HG03460 (cell line): ENCODE measurements around the gene AIFM1.

Source experiments
- ATAC-seq: cut with Tn5 transposase; IDR thresholded peaks from one replicate; pipeline ENCODE4 v1.9.1; 2021; ENCODE audit not compliant: unreplicated experiment

The AIFM1 gene

GRCh38 chrX:130165703-130166502, at the start of gene AIFM1:
Gene AIFM1, minus strand, starts transcription at chrX:130165841. Its CDS starts 185 bp downstream, at chrX:130165656.
- ATAC-seq, result peak; percentile 90

GRCh38 chrX:130213376-130213775, 47.7 kb upstream of the AIFM1 start:
- ATAC-seq, result no peak

DNA sequence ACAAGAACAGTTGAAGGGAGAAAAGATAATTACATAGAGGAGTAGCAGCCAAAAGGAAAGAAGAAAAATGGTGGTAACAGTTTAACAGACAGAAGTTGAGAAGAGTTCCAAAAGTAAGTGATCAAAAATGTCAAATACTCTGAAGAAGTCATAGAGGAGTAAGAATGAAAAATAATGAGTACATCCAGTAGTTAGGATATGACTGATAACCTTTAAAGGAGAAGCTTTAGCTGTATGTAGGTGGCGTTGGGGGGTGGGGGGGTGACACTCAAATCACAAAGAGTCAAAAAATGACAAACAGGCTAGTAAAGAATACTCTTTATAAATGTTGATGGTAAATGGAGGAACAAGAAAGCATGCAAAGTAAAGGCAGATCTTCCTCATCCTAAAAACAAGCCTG, 46.7 kb upstream of the AIFM1 start:
- ATAC-seq, result no peak

DNA sequence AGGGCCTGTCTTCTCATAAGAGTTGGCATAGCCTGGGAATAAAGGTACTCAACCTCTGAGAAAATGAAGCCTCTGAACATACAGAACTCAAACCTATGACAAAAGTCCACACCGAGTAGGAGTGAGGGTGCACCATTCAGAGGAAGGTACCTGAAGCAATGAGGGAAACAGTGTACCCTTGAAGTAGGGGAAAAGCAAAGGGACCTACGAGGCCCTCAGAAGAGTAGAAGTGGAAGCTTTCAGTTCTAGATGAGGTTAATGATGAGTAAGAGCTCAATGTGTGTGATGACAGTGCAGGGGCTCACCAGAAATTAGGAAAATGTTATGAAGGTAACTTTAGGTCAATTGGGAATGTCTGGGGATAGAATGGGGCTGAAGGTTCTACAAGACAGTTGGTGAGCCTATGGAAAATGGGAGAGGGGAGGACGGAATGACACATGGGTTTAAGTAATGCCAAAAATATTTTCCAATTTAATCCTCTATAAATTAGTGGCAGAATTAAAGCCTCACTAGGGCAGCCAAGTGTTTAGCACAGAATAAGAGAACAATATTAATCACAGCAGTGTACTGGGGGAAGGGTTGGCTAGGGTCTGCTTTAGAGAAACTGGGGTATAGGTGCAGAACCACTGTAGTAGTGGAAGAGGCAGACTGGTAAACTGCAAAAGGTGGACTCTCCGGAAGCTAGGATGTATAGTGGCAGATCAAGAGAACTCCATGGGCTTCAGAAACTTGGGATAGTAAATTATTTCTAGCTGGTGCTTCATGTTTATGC, 46.0 kb upstream of the AIFM1 start:
- no peak for ATAC-seq

- no peak for ATAC-seq
Observed at GRCh38 chrX:130204647-130205046, 39.0 kb upstream of the AIFM1 start.

DNA sequence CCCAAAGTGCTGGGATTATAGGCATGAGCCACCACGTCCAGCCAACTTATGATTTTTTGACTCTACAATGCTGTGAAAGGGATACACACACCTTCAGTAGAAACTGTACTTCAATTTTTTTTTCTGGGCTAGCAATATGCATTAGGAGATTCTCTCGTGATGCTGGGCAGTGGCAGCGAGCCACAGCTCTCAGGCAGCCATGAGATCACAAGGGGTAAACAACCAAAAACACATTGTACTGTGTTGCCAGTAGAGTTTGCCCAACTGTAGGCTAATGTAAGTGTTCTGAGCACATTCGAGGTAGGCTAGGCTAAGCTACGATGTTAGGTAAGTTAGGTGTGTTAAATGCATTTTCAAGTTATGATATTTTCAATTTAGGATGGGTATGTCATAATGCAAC, 31.8 kb upstream of the AIFM1 start:
- no peak for ATAC-seq

DNA sequence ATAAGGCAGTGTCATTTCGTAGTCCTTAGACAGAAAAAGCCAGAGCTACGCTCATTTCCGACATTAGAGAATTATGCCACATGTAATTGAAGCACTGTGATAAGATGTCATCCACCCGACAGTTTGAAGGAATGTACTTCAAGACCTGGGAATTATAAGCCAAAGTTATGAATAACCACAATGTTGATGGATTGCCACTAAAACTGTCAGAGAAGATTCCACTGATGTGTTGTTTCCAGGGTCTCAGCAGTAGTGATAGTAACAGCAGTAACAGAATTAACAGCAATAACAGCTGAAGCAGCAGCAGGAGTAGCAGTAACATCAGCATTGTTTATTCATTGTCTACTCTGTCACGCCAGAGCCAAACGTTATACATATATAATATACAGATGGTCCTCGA, 30.8 kb upstream of the AIFM1 start:
- ATAC-seq, result no peak

- ATAC-seq, result no peak
Observed at GRCh38 chrX:130190801-130191200, 25.2 kb upstream of the AIFM1 start.

GRCh38 chrX:130186651-130187050, 21.0 kb upstream of the AIFM1 start:
- ATAC-seq, result no peak

- no peak for ATAC-seq
Observed at GRCh38 chrX:130184857-130185256, 19.2 kb upstream of the AIFM1 start.

DNA sequence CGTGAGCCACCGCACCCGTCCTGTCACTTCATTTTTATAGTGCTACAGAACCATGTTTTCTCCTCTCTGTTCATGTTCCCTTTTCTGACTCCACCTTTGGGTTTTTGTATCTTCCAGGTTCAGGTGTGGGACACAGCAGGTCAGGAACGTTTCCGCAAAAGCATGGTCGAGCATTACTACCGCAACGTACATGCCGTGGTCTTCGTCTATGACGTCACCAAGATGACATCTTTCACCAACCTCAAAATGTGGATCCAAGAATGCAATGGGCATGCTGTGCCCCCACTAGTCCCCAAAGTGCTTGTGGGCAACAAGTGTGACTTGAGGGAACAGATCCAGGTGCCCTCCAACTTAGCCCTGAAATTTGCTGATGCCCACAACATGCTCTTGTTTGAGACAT, 18.5 kb upstream of the AIFM1 start:
- ATAC-seq, result no peak

GRCh38 chrX:130179579-130180215, 14.1 kb upstream of the AIFM1 start:
- ATAC-seq, result no peak

DNA sequence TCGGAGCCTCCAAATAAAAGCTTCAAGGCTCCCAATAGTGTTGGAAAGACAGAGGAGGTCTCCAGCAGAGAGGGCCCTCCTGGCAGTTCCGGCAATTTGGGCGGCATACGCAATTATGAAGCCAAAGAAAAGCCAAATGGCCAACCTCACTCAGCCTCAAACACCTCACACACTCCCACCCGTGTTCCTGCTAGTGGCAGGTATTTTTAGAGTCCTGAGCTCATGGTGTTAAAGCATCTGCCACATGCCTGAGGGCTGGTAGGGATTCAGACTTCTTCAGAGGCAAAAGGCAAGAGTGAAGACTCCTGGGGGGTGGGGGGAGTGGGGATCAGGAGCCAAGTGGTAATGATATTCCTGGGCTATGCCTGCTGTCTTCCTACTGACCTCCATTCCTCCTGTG, 13.5 kb upstream of the AIFM1 start:
- no peak for ATAC-seq

DNA sequence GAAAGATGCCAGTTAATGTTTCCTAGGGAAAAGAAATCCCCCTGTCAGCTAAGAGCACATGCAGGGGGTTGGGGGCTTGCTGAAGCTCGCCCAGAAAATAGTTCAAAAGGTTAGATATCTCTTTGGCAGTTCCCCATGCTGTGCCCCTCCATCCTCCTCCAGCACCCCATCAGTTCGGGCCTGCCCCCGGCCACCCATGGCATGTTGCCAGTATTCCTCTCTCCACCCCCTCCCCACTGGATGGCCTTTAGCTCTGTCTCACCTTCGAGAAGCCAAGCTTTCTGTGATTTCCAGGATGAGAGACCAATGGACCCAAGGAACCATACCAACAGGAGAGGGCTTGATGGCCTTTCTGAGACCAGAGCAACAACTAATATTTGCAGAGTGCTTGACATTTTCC, 11.3 kb upstream of the AIFM1 start:
- no peak for ATAC-seq

DNA sequence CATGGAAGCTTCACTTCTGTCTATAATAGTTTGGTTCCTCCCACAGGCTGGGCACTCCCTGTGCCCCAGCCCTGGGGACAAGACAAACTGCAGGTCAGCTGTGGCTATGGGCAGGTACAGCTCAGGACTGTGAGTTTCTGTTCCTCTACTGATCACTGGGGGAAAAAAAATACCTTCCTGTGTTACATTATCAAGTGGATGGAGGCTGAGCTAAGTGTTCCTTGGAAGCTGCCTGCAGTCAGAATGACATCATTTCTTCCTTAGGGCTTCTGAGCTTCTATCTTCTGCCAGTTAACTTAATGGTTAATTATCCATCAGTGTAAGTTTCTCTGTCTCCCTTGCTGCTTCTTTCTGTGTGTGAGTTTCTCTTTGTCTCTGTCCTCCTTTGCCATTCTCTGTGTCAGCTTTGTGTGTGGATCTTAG, 10.7 kb upstream of the AIFM1 start:
- peak; percentile 72 for ATAC-seq

- no peak for ATAC-seq
Observed at GRCh38 chrX:130174937-130175336, 9.3 kb upstream of the AIFM1 start.

DNA sequence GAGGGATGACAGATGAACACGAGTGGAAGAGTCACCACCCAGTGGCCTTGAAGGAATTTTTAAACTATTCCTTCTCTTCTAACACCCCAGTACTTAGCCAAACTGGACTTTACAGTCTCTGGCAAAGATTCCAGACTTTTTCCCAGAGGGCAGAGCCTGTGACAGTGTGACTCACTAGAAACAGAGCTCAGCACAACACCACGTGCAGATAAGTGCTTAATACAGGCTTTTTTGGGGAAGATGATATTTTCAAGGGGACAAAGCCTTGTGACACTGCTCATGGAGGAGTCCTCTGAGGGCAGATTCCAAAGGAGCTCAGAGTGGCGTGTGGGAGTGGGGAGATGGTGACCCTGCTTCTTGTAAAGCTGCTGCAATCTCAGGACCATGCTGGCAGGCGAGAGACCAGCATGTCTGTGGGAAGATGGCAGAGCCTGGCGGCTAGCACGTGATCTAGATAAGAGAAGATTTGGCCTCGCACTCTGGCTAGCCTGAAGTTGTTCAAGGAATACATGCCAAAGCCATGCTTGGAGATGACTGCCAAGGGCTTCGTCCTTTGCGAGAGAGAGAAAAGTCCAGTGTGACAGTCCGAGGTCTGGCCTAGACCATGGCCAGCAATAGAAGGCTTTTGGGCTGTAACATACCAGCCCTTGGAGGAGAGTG, 8.5 kb upstream of the AIFM1 start:
- ATAC-seq, result no peak

- peak; percentile 44 for ATAC-seq
Observed at GRCh38 chrX:130173190-130173895, 7.7 kb upstream of the AIFM1 start.

DNA sequence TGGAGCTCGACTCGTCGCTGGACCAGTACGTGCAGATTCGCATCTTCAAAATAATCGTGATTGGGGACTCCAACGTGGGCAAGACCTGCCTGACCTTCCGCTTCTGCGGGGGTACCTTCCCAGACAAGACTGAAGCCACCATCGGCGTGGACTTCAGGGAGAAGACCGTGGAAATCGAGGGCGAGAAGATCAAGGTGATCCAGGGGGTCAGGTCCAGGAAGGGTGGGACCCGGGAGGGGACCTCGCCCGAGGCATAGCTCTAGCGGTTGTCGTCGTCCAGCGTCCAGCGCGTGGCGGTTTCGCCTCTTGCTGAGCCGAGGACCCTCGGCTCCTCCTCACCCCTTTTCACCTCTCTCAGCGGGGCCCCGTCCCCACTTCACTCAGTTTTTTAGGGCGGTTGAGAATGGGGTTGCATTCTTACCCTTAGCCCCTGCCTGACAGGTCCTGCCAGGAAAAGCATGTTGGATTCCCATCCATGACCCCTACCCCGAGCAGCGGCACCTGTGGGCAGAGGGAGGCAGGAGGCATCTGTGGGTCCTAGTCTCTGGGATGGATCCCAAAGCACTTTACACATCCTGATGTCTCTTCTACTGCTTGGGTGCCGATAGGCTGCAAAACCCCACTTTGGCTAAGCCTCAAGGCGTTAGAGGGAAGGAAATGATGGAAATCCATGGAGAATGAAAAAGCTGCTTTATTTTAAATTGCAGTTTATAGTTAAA, 6.6 kb upstream of the AIFM1 start:
- ATAC-seq, result no peak
